HG03135 (cell line): ENCODE results near the gene PLA2G2A.
"Not testable (repeated sequence)": the region's sequence is repeated elsewhere in the genome, so short reads cannot be mapped to it uniquely, and the experiment has no call there.

Experiments used
- ATAC-seq: cut with Tn5 transposase; IDR thresholded peaks from one replicate; pipeline ENCODE4 v1.9.1; 2021; ENCODE audit warnings: mild to moderate bottlenecking, moderate library complexity; ENCODE audit not compliant: unreplicated experiment

PLA2G2A gene

GRCh38 chr1:19934336-19934735, 45.1 kb downstream of the PLA2G2A start:
- ATAC-seq, result no peak

GRCh38 chr1:19932866-19933265, 46.6 kb downstream of the PLA2G2A start:
- ATAC-seq, result no peak

- ATAC-seq, result not testable (repeated sequence)
These were observed 52.3 kb downstream of the PLA2G2A start for GRCh38 chr1:19927130-19927421.

GRCh38 chr1:19926296-19927129, 52.9 kb downstream of the PLA2G2A start:
- ATAC-seq, result no peak
